GM19238 (cell line): Measurements from ENCODE around the gene NLGN4X.
"Not testable (repeated sequence)": the region's sequence is repeated elsewhere in the genome, so short reads cannot be mapped to it uniquely, and the experiment has no call there.

ENCODE experiments used
- DNase-seq: peaks from one replicate; pipeline ENCODE4 v3.0.0; 2011; ENCODE audit warnings: low spot score; ENCODE audit not compliant: insufficient read length

Gene NLGN4X

DNA sequence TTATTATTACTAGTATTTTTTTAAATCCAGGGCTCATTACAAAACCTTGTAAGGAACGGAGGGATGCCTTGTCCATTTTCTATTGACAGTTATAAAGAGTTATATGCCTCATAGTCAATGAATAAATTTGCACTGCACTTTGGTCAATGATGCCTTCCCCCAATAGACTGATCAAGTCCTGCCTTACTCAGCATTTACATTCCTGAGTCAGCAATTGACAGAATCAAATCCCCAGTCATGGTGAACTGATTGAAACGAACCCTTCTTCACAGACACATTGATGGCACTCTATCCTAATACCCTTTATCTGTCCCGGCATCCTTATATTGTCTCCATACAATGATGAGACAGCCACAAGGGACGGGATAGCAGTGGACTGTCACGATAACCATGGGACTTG lies 213.2 kb downstream of the NLGN4X start:
- DNase-seq = no peak

DNA sequence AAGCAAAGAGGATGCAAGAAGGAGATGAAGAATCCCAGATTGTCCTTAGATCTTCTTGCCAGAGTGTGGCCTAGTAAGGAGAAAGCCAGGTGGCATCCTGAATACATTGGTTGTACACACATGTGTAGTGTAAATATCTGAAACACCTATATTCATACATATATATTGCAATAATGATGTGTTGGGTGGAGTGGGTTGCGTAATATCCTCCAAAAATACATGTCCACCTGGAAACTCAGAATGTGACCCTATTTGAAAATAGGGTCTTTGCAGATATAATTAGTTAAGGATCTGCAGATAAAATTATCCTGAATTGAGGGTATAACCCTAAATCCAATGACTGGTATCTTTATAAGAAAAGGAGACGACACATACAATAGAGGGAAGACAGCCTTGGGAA lies 216.3 kb downstream of the NLGN4X start:
- no peak for DNase-seq

DNA sequence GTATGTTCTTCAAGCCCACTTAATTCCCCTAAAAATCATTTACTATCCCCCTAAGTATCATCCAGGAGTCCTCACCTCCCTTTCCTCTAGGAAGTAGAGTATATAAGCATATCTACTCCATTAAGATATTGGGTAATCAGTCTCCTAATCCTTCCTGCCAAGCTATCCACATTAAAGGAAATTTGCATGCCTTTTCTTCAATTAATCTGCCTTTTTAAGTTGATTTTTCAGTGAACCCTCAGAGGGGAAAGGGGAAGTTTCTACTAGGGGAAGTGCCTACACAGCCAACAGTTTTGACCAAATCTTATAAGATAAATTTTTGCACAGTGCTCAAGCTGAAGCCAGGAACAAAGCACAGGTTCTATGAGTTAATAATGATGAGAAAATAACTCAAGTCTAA lies 222.8 kb downstream of the NLGN4X start:
- DNase-seq = no peak

DNA sequence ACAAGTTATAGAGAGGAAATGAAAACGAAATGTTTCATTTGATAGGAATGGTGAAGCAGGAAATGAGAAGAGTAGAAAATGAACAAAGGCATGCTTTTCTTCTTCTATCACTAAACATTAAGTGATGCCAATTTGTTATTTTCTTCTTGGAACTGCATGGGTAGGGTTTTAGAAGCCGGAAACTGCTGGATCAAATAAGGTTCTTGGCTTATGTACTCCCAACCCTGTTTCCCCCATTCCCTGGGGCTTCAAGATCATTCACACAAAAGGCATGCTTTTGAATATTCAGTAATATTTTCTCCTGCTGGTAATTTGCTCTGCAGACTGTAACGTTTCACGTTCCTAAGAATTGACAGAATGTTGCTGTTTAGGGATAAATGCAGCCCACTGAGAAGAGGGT lies 224.1 kb downstream of the NLGN4X start:
- no peak for DNase-seq

DNA sequence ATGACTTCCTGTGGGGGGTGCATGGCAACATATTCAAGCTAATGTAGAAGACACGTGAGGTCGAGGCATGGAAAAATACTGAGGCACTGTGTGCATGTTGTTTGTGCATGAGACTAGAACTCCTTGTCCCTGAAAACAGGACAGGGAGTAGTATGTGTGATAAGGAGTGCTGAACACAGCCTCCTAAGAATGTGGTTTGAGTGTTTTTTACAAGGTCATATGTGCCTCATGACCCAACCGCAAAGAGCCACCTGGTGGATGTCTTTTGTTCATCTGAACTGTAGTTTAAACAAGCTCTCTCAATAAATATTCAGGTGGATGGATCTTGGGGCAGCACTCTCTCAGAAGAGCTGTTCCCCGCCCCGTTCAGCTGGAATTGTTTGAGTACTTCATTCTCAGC lies 226.6 kb downstream of the NLGN4X start:
- no peak for DNase-seq

DNA sequence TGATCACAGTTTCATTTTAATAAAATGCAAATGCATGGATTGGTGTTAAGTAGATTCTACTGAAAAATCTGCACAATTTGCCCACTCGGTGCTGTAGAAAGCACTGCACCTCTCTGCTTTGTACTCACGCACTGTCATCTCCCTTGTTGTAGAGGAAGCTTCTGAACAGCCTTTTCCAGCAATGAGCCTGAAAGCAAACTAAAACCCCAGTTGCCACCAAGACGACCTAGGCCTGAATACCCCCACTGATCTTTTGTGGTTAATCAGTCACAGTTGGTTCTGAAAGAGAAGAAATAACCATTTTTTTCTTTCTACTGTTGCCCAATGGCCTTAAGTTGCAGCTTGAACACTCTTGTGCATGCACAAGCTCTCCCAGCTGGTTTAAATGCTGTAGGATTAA lies 229.8 kb downstream of the NLGN4X start:
- DNase-seq = no peak

DNA sequence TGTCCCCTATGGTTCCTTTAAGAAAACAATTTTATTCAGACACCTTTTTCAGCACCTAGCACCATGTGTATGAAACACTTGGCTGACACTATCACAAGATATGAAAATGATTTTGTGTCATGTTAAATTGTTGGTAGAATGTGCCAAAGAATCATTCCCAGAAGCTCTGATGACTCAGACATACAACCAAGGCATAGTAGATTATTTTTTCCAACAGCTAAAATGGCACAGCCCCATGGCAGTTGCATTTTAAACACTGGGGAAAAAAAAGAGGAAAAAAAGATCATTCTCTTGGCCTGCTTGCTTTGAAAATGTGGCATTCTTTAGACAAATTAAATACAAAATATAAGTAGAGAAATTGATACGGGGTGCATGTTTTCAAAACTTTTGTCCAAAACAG lies 230.2 kb downstream of the NLGN4X start:
- no peak for DNase-seq

DNA sequence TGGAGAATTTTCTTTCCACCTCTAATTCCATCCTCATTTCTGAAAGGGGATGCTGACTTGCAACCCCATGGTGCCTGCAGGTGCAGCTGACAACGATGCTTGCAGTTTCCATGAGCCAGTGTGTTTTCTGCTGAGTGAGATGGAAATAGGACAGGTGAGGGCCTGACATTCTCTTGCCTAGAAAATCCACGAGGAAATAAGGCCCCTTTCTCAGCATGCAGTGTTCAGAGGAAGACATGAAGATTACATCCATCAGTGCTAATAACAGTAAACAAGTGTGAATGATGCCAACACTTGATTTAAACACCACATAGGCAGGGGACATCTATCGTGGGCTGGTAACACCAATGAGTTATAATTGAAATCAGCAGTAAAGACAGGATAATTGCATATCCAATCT lies 237.3 kb downstream of the NLGN4X start:
- no peak for DNase-seq

DNA sequence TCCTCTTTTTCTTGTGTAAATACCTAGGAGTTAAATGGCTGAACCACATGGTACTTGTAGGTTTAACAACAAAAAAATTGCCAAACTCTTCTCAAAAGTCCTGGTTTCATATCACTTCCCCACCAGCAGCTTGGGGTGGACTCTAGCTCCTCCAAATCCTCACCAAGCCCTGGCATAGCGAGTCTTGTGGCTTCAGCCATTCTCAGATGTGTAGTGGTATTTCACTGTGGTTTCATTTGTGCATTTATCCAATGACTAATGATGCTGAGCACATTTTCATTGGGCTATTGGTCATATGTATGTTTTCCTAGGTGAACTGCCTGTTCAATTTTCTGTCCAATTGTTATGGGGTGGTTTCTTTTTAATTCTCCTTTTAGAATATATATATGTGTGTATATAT lies 249.3 kb downstream of the NLGN4X start:
- no peak for DNase-seq

DNA sequence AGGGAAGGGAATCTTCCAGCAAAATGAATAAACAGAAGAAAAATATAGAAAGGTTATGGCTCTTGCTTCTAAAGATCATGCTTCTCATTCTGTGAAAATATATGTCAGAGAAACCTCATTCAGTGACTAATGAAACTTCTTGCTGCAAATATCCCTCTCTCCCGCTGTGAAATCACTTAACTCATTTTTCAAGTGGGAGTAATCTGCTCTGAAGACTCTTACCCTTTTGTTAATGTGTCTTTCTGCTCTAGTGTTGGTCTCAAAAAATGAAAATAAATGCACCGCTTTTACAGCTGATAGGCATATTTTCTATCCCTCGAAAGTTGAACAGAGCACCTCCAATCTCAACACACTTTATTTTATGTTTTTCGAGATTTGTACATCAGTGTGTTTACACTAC lies 252.3 kb downstream of the NLGN4X start:
- DNase-seq = no peak

DNA sequence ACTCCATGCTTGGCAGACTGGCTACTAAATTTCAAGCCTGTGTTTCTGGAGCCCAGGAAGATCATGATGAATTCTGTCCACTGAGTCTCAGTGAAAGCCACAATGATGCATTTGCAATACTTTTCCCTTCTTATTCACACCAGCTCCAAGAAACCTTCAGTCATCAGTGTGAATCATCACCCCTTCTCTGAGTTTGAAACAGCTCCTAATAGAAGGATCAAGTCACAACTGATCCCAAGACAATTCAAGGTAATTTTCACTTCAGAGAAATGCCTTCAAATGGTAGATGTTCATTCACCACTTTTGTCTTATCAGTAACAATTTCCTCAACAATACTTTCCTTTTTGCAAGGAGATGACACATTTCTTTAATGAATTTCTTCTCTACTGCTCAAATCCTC lies 257.4 kb downstream of the NLGN4X start:
- no peak for DNase-seq

DNA sequence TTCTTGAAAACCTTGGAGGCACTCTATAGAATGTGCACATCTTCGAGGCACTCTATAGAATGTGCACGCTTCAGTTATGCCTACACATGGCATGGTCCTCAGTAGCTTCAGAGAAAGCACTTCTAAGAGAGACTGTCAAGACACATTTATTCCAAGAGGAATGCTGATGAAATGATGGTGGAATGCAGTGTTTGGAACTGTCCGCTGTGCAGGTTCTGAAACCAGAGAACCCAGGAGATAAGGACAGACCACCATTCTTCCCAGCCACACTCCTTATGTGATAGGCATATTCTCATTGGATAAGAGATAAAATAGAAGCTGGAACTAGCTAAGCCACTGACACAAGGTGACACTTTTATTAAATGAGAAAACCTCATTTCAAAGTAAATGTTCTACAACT lies 263.3 kb downstream of the NLGN4X start:
- DNase-seq = no peak

DNA sequence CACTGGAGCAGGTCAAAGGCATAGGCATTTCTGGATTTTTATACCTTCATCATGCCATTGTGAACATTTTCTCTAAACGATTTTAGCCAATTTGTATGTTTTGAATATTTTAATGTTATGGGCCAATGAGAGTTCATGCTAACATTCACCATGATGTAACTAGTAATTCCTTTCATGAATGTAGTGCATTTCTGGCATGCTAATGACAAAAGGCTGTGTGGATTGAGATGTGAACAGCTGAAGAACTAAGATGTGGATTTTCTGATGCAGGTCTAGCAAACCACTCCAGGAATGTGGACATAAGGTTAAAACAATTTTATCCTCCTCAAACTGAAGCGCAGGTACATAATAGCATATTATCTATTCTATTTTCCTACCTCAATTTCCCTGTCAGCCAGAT lies 269.4 kb downstream of the NLGN4X start:
- DNase-seq = no peak

DNA sequence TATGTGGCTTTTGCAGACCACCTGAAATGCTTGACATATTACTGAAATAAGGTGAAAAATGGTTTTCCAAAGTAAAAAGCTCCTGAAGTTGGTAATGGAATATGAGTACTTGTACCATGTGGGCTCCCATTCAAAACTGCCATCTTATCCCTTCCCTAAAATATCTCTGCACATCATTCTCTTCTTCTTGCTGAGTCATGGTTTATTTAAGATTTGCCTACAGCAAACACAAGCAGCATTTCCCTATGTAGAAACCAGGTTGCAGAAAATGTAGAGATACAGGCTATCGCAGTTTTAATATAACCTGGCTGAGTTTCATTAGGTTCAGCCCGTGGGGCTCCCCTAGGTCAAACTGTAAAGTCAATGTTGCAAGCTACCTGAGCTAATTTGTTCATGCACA lies 270.1 kb downstream of the NLGN4X start:
- no peak for DNase-seq

DNA sequence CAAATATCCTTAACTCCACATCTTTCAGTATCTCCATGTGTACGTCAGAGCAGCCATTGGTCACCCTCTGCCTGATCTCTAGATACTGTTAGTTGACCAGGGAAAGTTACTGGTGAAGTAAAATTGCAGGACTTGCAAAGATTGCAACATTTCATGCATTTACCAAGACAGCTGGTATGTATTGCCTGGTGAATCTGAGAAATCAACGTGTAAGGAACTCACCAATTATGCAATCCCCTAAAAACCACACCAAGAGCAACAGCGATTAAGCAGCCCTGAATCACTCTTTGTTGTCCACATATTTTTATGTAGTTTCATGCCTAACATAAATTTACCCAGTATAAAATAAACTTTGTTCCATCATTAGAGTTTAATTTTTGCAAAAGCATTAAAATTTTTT lies 271.2 kb downstream of the NLGN4X start:
- DNase-seq = no peak

DNA sequence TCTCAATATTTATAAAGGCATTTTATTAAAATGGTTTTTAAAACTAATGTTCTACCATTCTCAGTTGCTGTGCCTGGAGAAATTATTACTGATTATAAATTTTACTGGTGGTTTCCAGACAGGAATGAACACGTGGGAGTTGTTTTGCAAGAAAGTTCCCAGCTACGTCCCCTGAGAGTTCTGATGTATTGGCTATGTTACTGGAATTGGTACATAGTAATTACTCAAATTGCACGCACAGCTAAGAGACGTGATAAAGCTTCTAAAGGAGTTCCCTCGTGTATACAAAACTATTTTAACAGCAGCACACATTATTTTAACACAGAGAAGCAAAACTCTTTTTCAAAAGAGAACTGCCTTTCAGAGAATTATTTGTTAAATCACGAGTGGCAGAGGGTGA lies 292.2 kb downstream of the NLGN4X start:
- no peak for DNase-seq

DNA sequence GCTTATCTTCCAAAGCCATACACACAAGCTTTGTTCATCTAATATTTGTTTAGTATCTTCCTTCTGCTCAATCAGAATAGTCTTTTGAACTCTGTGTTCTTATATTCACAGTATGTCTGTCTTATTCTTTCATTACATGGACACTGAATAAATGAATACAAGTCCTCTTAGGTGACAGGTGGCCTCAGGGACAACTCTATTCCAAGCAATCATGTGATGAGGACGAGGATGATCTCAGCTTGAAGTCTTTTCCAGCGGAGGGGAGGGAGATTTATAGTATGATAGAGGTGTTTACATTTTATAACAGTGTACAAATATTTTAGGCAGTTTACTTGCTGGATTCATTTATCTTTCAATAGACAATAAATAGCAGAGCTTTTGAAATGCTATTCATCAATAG lies 300.4 kb downstream of the NLGN4X start:
- no peak for DNase-seq

DNA sequence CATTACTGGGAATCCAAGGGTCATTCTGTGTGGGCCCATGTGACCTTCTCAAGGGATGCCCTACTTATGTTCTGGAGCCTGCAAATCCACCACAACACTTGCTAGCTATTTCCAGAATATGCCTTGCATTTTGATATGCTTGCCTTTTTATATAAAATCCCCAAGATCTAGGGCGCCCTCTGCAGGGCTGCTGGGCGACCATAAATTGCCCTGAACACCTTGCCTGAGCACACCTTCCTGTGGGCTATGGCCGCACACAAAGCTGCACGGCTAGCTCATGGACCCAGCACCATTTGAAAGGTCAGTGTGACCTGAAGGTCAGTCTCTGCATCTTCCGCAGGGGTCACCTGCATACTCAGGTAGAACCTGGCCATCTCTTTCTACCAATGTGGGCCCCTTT lies 311.7 kb downstream of the NLGN4X start:
- DNase-seq = no peak

DNA sequence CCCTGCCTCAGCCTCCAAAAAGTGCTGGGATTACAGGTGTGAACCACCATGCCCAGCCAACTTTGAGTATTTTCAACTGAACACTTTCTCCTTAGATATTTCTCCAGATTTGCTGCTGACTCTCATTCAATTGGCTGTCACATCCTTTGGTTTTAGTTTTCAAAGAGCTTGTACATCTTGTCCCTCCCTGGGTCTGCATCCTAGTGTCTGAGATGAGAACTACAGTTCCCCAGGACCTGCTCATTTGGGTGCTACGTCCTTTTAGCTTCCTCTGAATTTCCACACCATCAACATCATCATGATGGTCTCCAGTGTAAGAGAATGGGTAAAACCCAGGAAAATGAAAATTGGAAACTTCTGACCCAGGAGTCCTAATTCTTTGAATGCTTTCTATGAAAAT lies 312.9 kb downstream of the NLGN4X start:
- no peak for DNase-seq

DNA sequence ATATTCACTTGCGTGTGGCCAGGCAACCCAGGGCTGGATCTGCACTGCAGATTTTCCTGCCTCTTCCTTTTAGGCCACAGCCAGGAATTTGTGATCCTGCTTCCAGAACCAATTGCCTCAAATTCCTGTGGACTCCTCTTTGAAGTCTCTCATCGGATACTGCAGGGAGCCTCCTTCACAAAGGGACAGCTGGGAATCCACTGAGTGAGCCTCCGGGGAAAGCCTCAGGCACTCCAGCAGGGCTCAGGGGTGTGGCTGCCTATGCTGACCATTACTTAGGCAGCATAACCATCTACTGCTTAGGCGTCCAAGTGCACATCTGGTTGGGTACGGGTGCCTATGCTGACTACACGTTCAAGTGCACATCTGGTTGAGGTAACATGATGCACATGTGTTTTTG lies 321.5 kb downstream of the NLGN4X start:
- DNase-seq = no peak

DNA sequence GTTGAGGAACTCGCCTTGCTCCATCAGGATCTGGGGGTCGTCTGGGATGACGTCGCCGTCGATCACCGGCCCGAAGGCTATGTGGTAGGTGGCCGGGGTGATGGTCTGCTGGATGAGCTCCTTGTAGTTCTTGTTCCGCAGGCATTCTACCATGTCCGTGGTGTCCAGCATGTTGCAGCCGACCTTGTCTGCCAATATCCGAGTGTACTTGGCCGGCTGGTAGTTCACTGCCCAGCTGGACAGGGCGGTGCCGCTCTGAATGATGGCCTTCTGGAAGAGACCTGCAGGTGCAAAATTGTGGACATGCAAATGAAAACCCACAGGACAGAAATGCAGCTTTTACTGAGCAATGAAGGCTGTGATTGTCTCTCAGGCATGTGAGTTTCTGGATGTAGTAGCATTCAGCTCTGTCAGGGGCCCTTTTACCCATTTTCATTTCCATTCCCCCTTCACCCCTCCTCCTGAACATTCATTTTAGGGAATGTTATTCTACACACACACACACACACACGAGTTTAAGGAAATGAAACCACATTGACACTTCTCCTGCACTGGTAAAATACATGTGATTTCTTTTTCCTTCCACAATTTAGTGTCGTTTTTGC lies 325.0 kb downstream of the NLGN4X start:
- DNase-seq = not testable (repeated sequence)

DNA sequence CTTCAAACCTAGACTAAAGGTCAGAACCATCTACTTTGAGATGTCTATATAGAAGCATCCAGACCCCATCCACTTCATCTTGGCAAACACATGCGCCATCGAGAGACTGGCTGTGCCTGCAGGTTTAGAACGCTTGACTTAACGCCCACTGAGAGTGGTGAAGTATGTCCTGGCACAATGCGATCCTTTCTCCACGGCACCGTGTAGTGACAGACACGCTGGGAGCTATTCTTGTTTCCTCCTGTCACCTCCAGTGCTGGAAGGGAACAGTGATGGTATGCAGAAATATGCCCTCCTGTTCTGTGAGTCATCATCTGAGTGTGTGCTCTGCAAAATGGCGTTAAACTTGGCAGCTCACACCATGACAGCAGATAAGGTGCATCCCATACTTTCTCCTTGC lies 330.2 kb downstream of the NLGN4X start:
- no peak for DNase-seq

DNA sequence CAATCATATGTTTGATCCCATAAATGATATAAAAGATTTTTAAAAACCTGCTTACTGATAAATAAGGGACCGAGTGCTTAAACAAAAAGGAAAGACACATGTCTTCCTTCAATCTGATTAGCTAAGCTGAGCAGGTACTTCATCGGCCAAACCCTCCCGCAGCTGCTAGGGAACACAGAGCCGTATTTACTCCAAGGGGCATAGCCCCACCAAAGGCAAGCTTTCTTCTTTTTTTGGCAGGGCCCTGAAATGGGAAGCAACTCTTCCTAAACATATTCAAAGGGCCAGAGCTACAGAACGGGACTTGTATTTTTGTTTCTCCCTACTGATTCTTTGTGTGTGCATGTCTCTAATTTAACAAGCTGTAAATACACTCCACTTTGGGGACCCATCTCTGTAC lies 337.3 kb downstream of the NLGN4X start:
- DNase-seq = no peak

DNA sequence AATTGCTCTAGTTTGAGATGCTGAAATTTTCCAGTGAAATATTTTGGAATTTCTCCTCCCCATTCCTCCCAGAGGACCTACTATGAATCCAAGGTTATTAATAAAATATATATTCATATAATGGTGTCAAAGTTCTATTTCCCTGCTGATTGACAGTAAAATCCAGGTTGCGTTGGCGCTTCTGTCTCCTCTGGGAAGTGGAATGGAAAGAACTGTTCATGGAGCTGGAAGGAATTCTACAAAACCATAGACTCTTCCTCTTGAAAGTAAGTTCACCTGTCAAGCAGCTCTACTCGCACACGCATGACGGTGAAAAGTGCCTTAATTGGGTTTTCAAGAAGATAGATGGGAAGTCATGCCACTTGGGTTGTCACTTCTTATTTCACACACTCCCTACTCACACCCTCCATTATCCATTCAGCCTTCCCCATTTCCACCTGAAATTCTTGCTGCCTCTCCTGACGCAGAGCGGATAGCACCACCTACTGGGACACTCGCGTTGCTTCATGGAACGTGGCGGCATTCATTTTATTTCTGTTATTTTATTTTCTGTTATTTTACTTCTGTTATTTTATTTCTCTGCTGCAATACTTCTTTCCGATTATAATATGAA lies 351.6 kb downstream of the NLGN4X start:
- no peak for DNase-seq
